Astrocyte of the cerebellum (primary cell): ENCODE measurements around the gene LIPT2.

Experiments used
- DNase-seq: peaks from one replicate; pipeline ENCODE4 v3.0.0-alpha.2; 2011; ENCODE audit warnings: low read depth
- H3K4me3 ChIP-seq: 2 replicates; pipeline ENCODE4 v1.5.1; 2011; ENCODE audit warnings: mild to moderate bottlenecking, low read depth, low read length, moderate library complexity
- CTCF ChIP-seq: IDR thresholded peaks from 2 replicates; pipeline ENCODE4 v1.5.1; 2012; ENCODE audit warnings: low read length, low read depth, moderate library complexity, mild to moderate bottlenecking; ENCODE audit errors: missing control alignments
- in situ Hi-C: cut with HindIII; loops from 2 replicates; pipeline ENCODE4 v1.10.0; 2017; ENCODE audit warnings: low sequenced_read_pairs

The LIPT2 gene

GRCh38 chr11:74468521-74468920 is 25.0 kb downstream of the LIPT2 start:
- H3K4me3 ChIP-seq = no peak overlapping the region
- in situ Hi-C loops = no loop called here
- no peak for DNase-seq
- TF ChIP-seq CTCF = no peak

GRCh38 chr11:74468058-74468457 is 25.5 kb downstream of the LIPT2 start:
- in situ Hi-C loops = no loop called here
- H3K4me3 ChIP-seq = no peak overlapping the region

GRCh38 chr11:74466916-74467885 is 26.3 kb downstream of the LIPT2 start, which contains the start of gene KCNE3:
KCNE3 (minus strand) TSS chr11:74467549; CDS start chr11:74457563, 9,986 bp downstream.
- TF ChIP-seq CTCF = no peak
- peak within 1 kb of the TSS; percentile 45 for H3K4me3 ChIP-seq
- in situ Hi-C loops = no loop called here
- no peak for DNase-seq

More at GRCh38 chr11:74468058-74468457, 25.5 kb downstream of the LIPT2 start:
- no peak for DNase-seq
- no peak for TF ChIP-seq CTCF

- no peak for DNase-seq
- TF ChIP-seq CTCF = no peak
- H3K4me3 ChIP-seq = no peak overlapping the region
- in situ Hi-C loops = no loop called here
Measured at GRCh38 chr11:74465291-74465708, 28.2 kb downstream of the LIPT2 start.

- in situ Hi-C loops = no loop called here
- TF ChIP-seq CTCF = no peak
- no peak overlapping the region for H3K4me3 ChIP-seq
- DNase-seq = no peak
Measured at GRCh38 chr11:74464746-74465145, 28.8 kb downstream of the LIPT2 start.

GRCh38 chr11:74463216-74463615 is 30.3 kb downstream of the LIPT2 start:
- in situ Hi-C loops = no loop called here
- no peak overlapping the region for H3K4me3 ChIP-seq
- no peak for TF ChIP-seq CTCF
- no peak for DNase-seq
